ES-I3 (cell line): ENCODE results near the gene SHFL.

Experiments
- H3K36me3 ChIP-seq: 2 replicates; pipeline ENCODE4 v1.6.1; 2013; ENCODE audit warnings: mild to moderate bottlenecking, low read length, control low read depth, moderate library complexity; ENCODE audit not compliant: insufficient read depth
- H3K4me1 ChIP-seq: 2 replicates; pipeline ENCODE4 v1.6.1; 2013; ENCODE audit warnings: mild to moderate bottlenecking, control low read depth, low read length; ENCODE audit not compliant: insufficient read depth
- H3K9ac ChIP-seq: 2 replicates; pipeline ENCODE4 v1.6.1; 2013; ENCODE audit warnings: low read depth, mild to moderate bottlenecking, low read length, moderate library complexity
- H3K9me3 ChIP-seq: 2 replicates; pipeline ENCODE4 v1.6.1; 2013; ENCODE audit warnings: mild to moderate bottlenecking, low read length, moderate library complexity; ENCODE audit not compliant: control insufficient read depth, insufficient read depth

The SHFL gene

DNA sequence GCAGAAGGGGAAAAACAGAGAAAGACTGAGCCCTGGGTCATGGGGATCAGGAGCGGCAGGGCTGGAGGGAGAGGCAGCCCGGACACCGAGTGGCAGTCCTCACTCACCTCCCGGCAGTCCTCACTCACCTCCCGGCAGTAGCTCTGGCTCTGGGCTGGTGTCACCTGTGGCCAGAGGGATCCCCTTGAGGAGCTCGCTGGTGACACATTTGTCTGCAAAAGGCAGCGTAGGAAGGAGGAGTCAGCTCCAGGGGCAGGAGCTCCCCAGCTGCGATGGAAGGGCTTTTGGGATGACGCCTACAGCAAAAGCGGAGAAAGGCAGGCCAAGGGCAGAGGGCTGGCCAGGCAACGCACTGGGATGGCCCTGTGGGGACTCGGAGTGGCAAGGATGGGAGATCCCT is 32.8 kb downstream of the SHFL start:
- Histone ChIP-seq H3K9me3 (no peaks in the 10 kb centered on the region; the same call in 1 of the 2 replicates), H3K36me3 (peaks cover 16% of the 10 kb centered on the region)

GRCh38 chr19:10120538-10121189 is 34.5 kb downstream of the SHFL start:
- Histone ChIP-seq H3K4me1 (no peaks in the 10 kb centered on the region; the same call in 1 of the 2 replicates), H3K9me3 (peaks cover 3% of the 10 kb centered on the region), H3K36me3 (peaks cover 14% of the 10 kb centered on the region), H3K9ac (no peak overlapping the region)

More for the DNA sequence above, 32.8 kb downstream of the SHFL start:
- H3K4me1 ChIP-seq: no peaks in the 10 kb centered on the region; the same call in 1 of the 2 replicates
- peak overlapping the region; percentile 98 for H3K9ac ChIP-seq

- Histone ChIP-seq H3K9ac (no peak overlapping the region), H3K4me1 (no peaks in the 10 kb centered on the region; the same call in 1 of the 2 replicates), H3K36me3 (peaks cover 8% of the 10 kb centered on the region), H3K9me3 (peaks cover 3% of the 10 kb centered on the region)
These were observed 35.9 kb downstream of the SHFL start for GRCh38 chr19:10122045-10122444.

DNA sequence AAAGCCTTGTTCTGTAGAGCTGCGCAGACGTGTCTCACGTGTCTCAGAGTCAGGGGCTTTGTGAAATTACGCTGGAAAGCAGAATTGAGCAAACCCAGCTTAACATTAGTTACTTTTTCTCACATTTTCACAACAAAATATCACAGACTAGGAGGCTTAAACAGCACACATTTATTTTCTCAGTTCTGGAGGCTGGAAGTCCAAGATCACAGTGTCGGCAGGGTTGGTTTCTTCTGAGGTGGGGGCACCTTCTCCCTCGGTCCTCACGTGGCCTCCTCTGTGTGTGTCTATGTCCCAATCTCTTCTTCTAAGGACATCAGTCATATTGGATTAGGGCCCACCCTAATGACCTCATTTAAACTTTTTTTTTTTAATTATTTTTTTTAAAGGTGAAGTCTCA is 38.3 kb downstream of the SHFL start:
- Histone ChIP-seq H3K4me1 (no peaks in the 10 kb centered on the region), H3K9me3 (peaks cover 3% of the 10 kb centered on the region), H3K36me3 (no peaks in the 10 kb centered on the region; the same call in 1 of the 2 replicates), H3K9ac (no peak overlapping the region)

- Histone ChIP-seq H3K9me3 (peaks cover 3% of the 10 kb centered on the region; the same call in 1 of the 2 replicates), H3K36me3 (no peaks in the 10 kb centered on the region; the same call in 1 of the 2 replicates), H3K9ac (no peak overlapping the region), H3K4me1 (no peaks in the 10 kb centered on the region)
These were observed 40.1 kb downstream of the SHFL start for GRCh38 chr19:10126213-10126639.

DNA sequence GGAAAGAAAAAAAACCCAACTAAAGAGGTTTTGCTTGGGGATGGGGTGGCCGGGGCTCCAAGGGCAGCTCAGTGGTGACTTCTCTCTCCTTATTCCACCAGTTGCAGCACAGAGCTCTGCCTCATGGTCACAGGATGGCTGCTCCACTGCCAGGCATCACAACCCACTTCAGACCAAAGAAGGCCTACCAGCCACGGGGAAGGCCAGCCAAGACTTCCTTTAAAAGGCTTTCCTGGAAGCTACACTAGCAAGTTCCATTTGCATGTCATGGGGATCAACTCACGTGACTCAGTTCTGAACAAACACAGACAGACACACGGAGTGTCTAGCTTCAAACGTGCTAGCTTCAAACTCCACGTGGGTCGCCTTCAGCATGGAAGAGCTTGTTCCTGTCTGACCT is 46.8 kb downstream of the SHFL start:
- Histone ChIP-seq H3K36me3 (peaks cover 10% of the 10 kb centered on the region), H3K9me3 (no peaks in the 10 kb centered on the region), H3K4me1 (no peaks in the 10 kb centered on the region), H3K9ac (no peak overlapping the region)

- Histone ChIP-seq H3K4me1 (no peaks in the 10 kb centered on the region), H3K36me3 (peaks cover 15% of the 10 kb centered on the region), H3K9ac (no peak overlapping the region), H3K9me3 (no peaks in the 10 kb centered on the region)
These were observed 47.5 kb downstream of the SHFL start for GRCh38 chr19:10133596-10133995.

DNA sequence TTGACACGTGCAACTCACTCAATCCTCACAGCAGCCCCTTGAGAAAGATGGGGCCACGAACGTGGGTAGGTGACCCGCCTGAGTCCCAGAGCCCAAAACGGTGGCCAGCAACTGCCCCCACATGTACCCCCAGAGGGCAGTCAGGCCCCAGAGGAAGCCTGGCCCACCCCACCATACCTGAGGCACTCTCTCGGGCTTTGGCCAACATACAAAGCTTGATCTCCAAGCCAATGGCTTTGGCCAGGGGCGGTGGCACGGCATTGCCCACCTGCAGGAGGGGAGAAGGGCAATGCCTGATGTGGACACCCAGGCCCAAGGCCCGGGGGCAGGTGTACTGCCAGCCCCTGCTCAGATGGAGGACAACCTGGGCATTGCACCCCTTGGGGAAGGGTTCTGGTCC is 47.9 kb downstream of the SHFL start:
- Histone ChIP-seq H3K9me3 (no peaks in the 10 kb centered on the region), H3K36me3 (peaks cover 19% of the 10 kb centered on the region), H3K4me1 (no peaks in the 10 kb centered on the region), H3K9ac (no peak overlapping the region)

DNA sequence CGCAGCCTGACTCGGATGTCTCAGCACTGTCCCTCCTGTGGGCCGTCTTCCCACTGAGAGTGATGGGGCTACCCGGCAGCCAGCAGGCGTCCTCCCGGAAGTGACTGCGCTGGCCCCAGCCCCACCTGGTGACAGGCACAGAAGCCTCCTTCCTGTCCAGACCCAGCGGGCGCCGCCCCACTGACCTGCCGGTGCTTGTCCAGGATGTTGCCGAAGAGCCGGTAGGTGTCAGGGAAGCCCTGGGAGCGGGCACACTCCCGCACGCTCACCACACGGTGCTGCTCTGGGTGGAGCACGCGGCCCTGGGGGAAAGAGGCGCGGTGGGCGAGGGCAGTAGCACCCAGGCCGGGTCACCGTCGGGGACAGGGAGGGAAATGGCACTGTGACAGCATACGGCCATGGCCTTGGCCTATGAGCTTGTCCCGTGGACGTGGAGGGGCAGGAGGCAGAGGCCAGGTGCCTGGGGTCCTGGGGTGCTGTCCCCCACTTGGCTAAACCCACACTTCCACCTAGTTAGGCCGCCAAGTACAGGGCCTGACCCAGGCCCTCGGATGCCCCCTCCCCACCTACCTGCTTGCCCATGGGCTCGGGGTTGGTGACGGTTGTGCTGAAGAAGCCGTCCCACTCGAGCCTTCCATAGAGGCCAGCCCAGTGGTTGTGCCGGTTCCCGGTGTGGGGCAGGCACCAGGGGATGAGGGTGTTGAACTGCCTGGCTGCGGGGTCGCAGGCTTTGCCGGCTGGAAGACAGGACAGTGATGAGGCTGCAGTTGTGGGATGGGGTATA is 49.6 kb downstream of the SHFL start:
- no peak overlapping the region for H3K9ac ChIP-seq
- H3K36me3 ChIP-seq: peaks cover 28% of the 10 kb centered on the region

DNA sequence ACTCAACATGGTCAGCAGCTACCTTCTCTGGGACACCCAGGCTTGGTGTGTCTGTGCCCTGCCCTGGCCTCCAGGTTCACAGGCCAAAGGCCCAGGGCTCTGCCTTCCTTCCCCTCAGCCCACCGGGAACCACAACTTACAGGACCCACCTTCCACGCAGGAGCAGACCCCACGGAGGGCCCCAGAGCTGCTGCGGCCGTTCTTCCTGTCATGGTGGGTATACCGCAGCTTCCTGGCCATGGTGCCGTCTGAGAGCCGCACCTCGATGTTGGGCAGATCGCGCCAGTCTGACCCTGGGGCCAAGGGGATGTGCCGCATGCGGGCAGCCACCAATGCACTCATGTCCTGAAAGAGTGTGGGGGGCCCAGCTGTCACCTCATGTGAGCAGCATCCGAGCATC is 50.8 kb downstream of the SHFL start:
- H3K9ac ChIP-seq: no peak overlapping the region
- no peaks in the 10 kb centered on the region for H3K9me3 ChIP-seq
- H3K4me1 ChIP-seq: no peaks in the 10 kb centered on the region
- H3K36me3 ChIP-seq: peaks cover 34% of the 10 kb centered on the region

More for the DNA sequence above, 49.6 kb downstream of the SHFL start:
- H3K4me1 ChIP-seq: no peaks in the 10 kb centered on the region
- H3K9me3 ChIP-seq: no peaks in the 10 kb centered on the region

DNA sequence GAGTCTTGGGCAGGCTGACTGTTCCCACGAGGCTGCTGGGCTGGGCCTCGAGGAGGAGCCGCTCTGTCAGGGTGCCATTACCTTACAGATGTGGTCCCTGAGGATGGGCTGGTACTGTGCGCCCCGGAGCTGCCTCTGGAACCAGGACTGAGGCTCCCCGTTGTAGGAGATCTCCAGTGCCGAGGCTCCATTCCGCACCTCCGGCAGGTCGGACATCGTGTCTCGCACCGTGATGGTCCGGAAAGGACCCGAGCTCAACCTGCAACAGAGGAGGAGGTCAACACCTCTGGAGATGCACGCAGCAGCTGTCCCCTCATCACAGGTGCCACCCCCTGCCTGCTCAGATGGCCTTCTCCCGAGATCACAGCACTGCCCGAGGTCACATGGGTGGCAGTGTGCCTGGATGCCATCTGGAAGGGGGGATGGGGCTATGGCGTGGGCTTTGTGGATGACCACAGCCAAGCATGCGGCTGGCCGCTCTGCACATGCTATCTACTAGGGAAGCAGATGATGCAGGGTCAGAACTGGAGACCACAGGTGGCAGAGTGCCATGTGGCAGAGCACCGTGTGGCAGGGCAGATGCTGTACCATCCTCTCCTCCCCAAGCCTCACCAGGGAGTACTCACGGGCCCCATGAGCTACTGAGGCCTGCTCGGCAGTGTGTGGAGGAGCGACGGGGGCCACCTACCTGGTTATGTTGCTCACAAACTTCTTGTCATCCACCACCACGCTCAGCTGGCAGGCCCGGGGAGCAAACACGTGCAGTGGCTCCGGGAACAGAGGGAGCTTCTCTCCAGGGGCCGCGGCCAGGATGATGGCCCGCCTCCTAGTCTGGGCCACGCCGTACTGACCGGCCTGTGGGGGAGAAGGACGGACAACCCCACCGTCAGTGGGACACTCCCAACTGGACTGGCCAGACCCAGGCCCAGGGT is 51.9 kb downstream of the SHFL start:
- no peaks in the 10 kb centered on the region for H3K4me1 ChIP-seq
- H3K9ac ChIP-seq: no peak overlapping the region
- no peaks in the 10 kb centered on the region for H3K9me3 ChIP-seq
- peaks cover 34% of the 10 kb centered on the region for H3K36me3 ChIP-seq

- no peak overlapping the region for H3K9ac ChIP-seq
- no peaks in the 10 kb centered on the region for H3K4me1 ChIP-seq
- H3K9me3 ChIP-seq: no peaks in the 10 kb centered on the region
- H3K36me3 ChIP-seq: peaks cover 37% of the 10 kb centered on the region
These were observed 53.0 kb downstream of the SHFL start for GRCh38 chr19:10138879-10139795.

DNA sequence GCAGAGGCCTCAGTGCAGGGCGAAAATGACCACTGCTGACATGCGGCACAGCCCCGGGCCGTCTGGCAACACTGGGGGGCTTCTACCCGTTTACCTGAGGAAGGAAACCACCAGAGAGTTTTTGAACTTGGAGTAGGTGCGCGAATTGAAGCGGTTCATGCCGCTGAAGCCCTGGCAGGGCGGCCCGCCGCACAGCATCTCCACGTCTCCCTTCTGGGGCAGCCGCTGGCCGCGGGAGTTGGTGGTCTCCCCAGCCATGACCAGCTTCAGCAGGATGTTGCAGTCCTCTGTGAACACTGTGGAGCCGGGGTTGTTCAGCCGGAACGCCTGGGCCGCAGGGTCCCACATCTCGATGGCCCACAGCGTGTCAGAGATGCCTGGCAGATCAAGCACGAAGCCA is 53.8 kb downstream of the SHFL start:
- Histone ChIP-seq H3K9ac (no peak overlapping the region), H3K4me1 (no peaks in the 10 kb centered on the region), H3K36me3 (peaks cover 45% of the 10 kb centered on the region), H3K9me3 (no peaks in the 10 kb centered on the region)
